NCI-H82 (cell line): ENCODE measurements around the gene COTL1.

Experiments used
- DNase-seq: peaks from one replicate; lab custom pipeline; 2025; lab: John Stamatoyannopoulos, UW

Gene COTL1

DNA sequence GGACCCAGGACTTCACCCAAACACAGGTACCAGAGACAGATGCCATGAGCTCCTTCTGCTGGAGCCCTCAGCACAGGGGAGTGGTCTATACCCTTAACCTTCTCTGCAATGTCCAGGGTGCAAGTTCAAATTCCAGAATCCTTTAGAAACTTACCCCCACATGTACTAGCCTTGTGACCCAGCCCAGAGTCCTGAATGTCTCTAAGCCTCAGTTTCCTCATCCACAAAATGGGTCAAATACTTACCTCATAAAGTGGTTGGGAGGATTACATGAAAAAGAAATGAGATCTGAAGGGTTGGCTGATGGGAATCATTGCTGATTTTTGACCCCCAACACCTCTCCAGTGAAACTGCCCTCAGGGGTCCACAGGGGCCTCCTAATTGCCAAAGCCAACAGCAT lies 21.7 kb downstream of the COTL1 start:
- DNase-seq, result no peak

DNA sequence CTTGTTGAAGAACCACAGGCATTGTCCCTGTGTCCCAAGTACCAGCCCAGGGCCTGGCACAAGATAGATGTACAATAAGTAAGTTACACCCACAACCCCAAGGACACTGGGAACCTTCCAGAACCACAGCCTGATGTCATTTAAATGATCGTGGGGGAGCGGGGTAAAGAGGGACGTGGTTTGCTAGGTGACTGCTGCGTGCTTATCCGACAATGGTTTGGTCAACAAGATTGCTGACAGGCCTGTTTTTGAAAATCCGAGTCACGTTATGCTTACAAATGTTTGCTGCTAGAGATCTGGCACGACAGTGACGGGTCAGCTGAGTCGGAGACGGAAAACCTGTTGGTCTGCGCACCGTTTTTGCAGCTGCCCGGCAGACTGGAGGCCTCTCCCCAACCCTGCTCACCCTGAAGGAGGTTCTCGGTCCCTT lies 22.8 kb downstream of the COTL1 start:
- DNase-seq, result no peak

- no peak for DNase-seq
Observed at GRCh38 chr16:84594725-84595038, 23.2 kb downstream of the COTL1 start.

- no peak for DNase-seq
Observed at GRCh38 chr16:84593825-84594724, 23.8 kb downstream of the COTL1 start.

DNA sequence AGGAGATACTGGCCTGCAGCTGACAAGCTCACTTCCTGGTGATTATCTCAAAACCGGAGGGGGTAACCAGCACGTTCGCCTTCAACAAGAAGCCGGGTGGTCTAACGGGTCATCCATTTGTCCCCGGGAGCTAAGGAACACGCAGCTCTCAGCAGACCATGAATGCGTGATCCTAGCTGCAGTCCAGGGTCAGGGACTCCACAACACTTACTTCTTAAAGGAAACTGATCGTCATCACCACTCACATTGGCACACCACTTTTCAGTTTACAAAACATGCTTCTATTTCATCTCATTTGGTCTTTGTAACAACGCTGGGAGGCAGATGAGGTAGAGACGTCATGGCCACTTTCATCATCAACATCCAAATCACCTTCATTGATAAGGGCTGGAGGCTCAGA lies 25.2 kb downstream of the COTL1 start:
- DNase-seq, result no peak

DNA sequence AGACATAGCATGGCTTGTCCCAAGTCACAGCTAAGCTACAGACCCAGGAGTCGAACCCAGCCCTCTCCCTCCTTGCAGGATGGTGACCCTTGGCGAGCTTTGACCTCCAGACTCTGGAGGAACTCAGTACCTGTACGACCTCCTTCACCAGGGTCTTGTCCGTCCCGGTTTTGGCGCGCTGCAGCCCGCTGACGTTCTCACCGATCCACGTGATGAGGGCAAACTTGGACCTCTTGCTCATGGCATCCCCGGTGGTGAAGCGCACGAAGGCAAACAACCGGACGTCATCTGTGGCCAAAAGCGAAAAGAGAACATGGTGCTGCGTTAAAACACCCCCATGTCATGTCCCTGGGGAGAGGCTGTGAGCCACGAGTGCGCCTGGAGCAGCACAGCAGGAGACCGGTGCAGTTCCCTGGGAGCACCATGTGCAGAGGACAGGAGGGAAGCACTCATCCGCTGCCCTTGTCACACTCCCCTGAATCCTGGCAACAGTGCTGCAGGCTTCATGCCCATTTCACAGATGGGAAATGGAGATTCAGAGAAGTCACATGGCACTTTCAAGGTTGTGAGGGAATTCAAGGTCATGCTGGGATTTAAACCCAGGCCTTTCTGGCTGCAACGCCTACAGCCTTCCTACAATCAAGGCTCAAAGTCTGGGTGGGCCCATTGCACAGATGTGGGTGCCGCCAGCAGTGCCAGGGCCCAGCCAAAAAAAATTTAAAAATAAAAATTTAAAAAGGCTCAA lies 27.7 kb downstream of the COTL1 start:
- no peak for DNase-seq

GRCh38 chr16:84588991-84589390 lies 28.9 kb downstream of the COTL1 start:
- no peak for DNase-seq

DNA sequence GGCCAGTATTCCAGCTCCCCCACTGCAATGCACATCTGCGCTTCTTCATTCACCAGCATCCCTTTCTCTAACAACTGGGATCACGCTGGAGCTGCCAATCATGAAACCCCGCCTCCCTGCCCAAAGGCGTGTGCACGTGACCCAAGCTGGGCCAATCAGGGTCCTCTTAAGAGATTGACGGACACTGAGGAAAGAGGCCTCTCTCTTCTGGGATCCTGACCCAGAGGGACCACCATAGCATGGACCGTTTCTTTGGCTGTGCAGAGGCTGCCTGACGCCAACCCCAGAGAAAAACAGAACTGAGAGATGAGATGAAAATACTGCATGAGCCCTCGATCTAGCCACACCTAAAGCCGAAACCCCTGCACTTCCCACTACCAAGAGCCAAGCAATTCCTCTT lies 32.0 kb downstream of the COTL1 start:
- DNase-seq, result peak; percentile 71

DNA sequence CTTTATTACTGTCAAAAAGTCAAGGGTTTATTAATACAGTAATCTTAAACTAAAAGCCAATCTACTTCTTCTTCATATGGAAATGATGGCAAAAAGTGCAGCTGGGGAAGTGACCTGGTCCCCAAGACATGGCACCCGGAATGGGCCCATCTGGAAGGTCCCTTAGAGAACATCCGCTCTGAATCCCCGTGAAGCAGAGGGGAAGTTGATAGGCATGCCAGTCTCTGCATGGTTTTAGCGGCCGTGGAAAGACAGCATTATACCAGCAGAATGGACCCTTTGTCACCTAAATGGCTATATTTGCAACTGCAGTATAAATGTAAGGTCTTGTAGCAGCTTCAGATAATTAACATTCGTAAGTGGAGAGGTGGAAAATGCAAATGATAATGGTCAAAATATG lies 32.4 kb downstream of the COTL1 start:
- no peak for DNase-seq

GRCh38 chr16:84584678-84585077 lies 33.2 kb downstream of the COTL1 start:
- DNase-seq, result no peak

- DNase-seq, result no peak
Observed at GRCh38 chr16:84583995-84584394, 33.9 kb downstream of the COTL1 start.

- DNase-seq, result no peak
Observed at GRCh38 chr16:84582958-84583516, 34.8 kb downstream of the COTL1 start.

DNA sequence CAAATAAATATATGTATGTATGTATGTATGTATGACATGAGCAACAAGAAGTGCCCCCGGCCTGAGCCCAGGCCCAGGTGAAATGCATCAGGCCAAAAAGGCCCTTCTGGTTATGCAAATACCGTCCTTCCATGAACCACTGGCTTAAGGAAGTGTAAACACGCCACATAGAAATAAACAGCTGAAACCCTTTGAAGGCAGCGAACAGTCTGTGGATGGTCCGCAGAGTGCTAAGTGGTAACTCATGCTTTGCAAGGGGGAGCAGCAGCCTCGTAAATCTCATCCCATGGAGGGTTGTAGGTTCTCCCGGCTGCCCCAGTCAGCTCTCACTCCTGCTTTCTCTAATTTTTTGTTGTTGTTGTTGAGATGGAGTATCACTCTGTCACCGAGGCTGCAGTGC lies 36.7 kb downstream of the COTL1 start:
- no peak for DNase-seq

GRCh38 chr16:84579936-84580335 lies 37.9 kb downstream of the COTL1 start:
- no peak for DNase-seq

DNA sequence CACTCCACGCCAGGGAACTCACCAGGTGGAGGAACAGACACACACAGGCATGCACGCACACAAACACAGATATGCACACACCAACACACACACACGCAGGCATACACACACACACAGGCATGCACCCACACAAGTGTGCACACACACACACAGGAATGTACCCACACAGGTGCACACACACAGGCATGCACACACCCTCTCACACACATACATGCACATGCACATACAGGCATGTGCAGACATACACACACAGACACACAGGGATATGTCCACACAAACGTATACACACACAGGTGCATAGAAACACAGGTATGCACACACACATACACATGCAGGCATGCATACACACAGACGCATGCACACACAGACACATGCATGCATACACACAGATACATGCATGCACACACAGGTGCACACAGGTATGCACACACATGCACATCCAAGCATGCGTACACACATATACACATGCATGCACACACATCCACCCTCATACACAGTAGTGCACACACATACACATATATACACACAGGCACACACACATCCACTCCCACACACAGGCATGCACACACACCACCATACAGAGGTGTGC lies 39.2 kb downstream of the COTL1 start:
- no peak for DNase-seq

DNA sequence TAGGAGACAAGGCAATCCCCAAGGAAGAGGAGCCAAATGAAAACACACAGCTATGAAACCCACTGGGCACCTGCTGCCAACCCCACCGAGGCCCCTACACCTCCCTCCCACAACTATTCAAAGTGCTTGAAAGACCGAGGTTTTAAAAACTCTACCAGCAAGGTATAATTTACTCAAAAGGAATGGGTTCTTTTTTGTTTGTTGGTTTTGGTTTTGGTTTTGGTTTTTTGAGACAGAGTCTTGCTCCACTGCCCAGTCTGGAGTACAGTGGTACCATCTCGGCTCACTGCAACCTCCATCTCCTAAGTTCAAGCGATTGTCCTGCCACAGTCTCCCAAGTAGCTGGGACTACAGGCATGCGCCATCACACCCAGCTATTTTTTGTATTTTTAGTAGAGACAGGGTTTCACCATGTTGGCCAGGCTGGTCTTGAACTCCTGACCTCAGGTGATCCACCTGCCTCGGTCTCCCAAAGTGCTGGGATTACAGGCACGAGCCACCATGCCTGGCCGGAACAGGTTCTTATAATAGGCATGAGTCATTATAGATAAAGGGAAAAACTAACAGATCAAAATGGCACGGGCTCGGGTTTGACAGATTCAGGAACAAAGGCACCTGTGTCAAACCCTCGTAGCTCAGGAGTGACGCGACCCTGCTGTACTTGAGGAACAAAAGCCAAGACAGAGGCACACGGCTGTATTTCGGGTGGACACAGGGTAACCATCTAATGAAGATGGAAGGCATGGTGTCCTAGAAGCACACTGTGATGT lies 40.7 kb downstream of the COTL1 start:
- DNase-seq, result no peak

GRCh38 chr16:84575914-84576313 lies 42.0 kb downstream of the COTL1 start:
- no peak for DNase-seq

- DNase-seq, result no peak
Observed at GRCh38 chr16:84574191-84574590, 43.7 kb downstream of the COTL1 start.

- no peak for DNase-seq
Observed at GRCh38 chr16:84572096-84572495, 45.8 kb downstream of the COTL1 start.

DNA sequence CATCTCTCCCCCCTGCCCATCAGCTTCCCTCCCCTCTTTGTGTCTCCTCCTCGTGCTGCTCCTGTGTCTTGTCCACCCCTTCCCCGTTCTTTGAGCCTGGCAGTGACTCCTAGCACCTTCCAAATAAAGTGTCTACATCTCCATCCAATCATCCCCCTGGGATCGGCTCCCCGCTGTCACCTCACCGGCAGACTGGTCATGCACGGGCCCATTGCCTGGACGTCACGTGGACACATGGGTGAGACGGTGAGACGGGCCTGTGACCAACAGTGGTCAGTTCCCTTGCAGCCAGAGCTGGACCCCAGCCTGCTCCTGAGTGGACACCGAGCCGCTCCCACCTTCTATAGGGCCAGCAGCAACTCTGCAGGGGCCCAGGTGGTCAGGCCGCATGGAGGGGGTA lies 46.4 kb downstream of the COTL1 start:
- DNase-seq, result no peak

DNA sequence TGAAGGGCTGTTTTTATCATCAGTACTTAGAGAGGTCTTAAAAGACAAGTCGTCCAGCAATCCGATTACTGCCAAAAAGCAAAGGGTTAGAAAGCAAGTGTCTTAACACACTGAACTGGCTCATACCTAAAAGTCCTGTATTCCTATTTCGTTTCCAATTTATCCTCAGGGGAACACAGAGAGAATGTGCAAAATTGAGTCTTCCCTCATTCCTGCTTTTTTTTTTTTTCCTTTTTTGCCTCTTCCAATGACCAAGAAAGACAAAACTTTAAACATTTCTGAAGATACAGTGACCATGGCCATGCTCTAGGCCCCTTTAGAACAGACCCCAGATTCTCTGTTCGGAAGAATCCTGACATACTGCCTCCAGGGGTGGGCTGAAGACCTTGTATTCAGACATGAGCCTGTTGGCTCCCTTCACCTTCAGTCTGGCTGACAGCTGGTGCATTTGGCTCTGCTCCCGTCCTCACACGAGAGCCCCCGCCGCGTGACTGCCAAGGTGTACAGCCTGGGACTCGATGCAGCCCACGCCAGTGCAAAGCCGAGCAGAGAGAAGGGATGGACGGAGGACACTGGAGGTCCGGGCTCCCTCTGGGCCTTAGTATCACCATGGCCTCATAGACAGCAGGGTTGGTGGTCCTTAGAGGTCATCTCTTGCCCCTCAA lies 47.0 kb downstream of the COTL1 start:
- DNase-seq, result peak; percentile 52
